GM18909 (cell line): ENCODE measurements around the gene PRR23C.

Experiments used
- ATAC-seq: cut with Tn5 transposase; IDR thresholded peaks from one replicate; pipeline ENCODE4 v1.9.1; 2021; ENCODE audit warnings: mild to moderate bottlenecking; ENCODE audit not compliant: unreplicated experiment, poor library complexity

The PRR23C gene

GRCh38 chr3:139005356-139005993 is 39.2 kb downstream of the PRR23C start:
- no peak for ATAC-seq

GRCh38 chr3:138995706-138996105 is 49.0 kb downstream of the PRR23C start:
- ATAC-seq: no peak
